Thoracic aorta (tissue), 2 donors: ENCODE data around the gene DMWD. TPM values are rescaled to one million over a fixed set of nuclear protein-coding genes. Genes with fewer than 3 reads are reported as not detected.

Source experiments
- ATAC-seq: fragments of 150-250 bp; one replicate; pipeline ENCODE4 v1.8.0; 2017; ENCODE audit warnings: low read depth; ENCODE audit not compliant: insufficient number of reproducible peaks, low FRiP score
- DNase-seq: peaks from one replicate; pipeline ENCODE4 v3.0.0-alpha.2; 2020; ENCODE audit warnings: low spot score
- H3K27ac ChIP-seq, 2 donors: fragments of 200-600 bp; sonication (generic); 1 replicate in 1 of 2; 2 replicates in 1 of 2; pipeline ENCODE4 v1.5.1; 2016; ENCODE audit warnings: mild to moderate bottlenecking in 2 of 2, moderate library complexity in 2 of 2
- H3K27me3 ChIP-seq: fragments of 200-600 bp; sonication (generic); replicated peaks from 2 replicates; pipeline ENCODE4 v1.6.0; 2016; ENCODE audit warnings: mild to moderate bottlenecking; ENCODE audit not compliant: insufficient read depth
- H3K36me3 ChIP-seq: fragments of 200-600 bp; sonication (generic); one replicate; pipeline ENCODE4 v1.5.1; 2016
- H3K4me1 ChIP-seq, 2 donors: fragments of 200-600 bp; sonication (generic); 1 replicate in 1 of 2; 2 replicates in 1 of 2; pipeline versions ENCODE4 v1.5.1 to v1.6.0; 2016; ENCODE audit warnings: low read depth in 2 of 2, mild to moderate bottlenecking in 1 of 2; ENCODE audit not compliant: control insufficient read depth in 1 of 2
- H3K4me3 ChIP-seq: fragments of 200-600 bp; sonication (generic); 2 replicates; pipeline ENCODE4 v1.5.1; 2016; ENCODE audit warnings: mild to moderate bottlenecking
- H3K9me3 ChIP-seq: fragments of 200-600 bp; sonication (generic); 2 replicates; pipeline ENCODE4 v1.5.1; 2016
- CTCF ChIP-seq: fragments of 200-600 bp; sonication (generic); IDR thresholded peaks from one replicate; pipeline ENCODE4 v1.5.1; 2019; ENCODE audit warnings: antibody characterized with exemption
- total RNA-seq, 2 donors: library from RNA; depleted of rRNA; stranded (reverse); fragments of >200 nt; gene quantifications; one replicate each; pipeline versions ENCODE4 v1.1.0 to v1.2.3, GENCODE V29; 2016

DMWD gene
- total RNA-seq, 2 donors from 2014 or later: 79.1 to 91.1 TPM

- H3K36me3 ChIP-seq: peaks cover 21% of the 10 kb centered on the region
- peaks cover 24 to 38% of the 10 kb centered on the region in 2 donors for H3K4me1 ChIP-seq
- no peaks in the 10 kb centered on the region for H3K27me3 ChIP-seq
- H3K27ac ChIP-seq: peak within 1 kb of the TSS; percentile 94 to 98
- ATAC-seq: peak; percentile 62
- peak; percentile 88 for DNase-seq
- TF ChIP-seq CTCF: no peak
- no peaks in the 10 kb centered on the region for H3K9me3 ChIP-seq
- H3K4me3 ChIP-seq: peak within 1 kb of the TSS; percentile 98
These were observed 23.5 kb downstream of the DMWD start, which contains the start of gene SIX5 for GRCh38 chr19:45768984-45769782. TSS of gene SIX5 (minus strand) at chr19:45769252. CDS start at chr19:45768844, 408 bp downstream.

- Histone ChIP-seq H3K27me3 (no peaks in the 10 kb centered on the region), H3K4me3 (peak overlapping the region; percentile 98), H3K9me3 (no peaks in the 10 kb centered on the region), H3K4me1 (peaks cover 30 to 44% of the 10 kb centered on the region in 2 donors), H3K36me3 (peaks cover 21% of the 10 kb centered on the region), H3K27ac (peak overlapping the region; percentile 94 to 98)
- no peak for TF ChIP-seq CTCF
- no peak for ATAC-seq
- no peak for DNase-seq
These were observed 24.0 kb downstream of the DMWD start for GRCh38 chr19:45768655-45768983.

GRCh38 chr19:45767881-45768654 lies 24.6 kb downstream of the DMWD start:
- Histone ChIP-seq H3K4me1 (peaks cover 31 to 49% of the 10 kb centered on the region in 2 donors), H3K4me3 (peak overlapping the region; percentile 98), H3K27ac (peak overlapping the region; percentile 94 to 98), H3K36me3 (peaks cover 17% of the 10 kb centered on the region), H3K27me3 (no peaks in the 10 kb centered on the region), H3K9me3 (no peaks in the 10 kb centered on the region)
- TF ChIP-seq CTCF: no peak
- ATAC-seq (no peak), DNase-seq (no peak)

- peaks cover 31 to 50% of the 10 kb centered on the region in 2 donors for H3K4me1 ChIP-seq
- no peaks in the 10 kb centered on the region for H3K9me3 ChIP-seq
- TF ChIP-seq CTCF: no peak
- peak overlapping the region; percentile 94 to 98 for H3K27ac ChIP-seq
- DNase-seq: no peak
- H3K4me3 ChIP-seq: peak overlapping the region; percentile 98
- ATAC-seq: no peak
- no peaks in the 10 kb centered on the region for H3K27me3 ChIP-seq
- peaks cover 11% of the 10 kb centered on the region for H3K36me3 ChIP-seq
These were observed 25.2 kb downstream of the DMWD start for GRCh38 chr19:45767410-45767880.

- Histone ChIP-seq H3K4me1 (peaks cover 31 to 50% of the 10 kb centered on the region in 2 donors), H3K27me3 (no peaks in the 10 kb centered on the region), H3K9me3 (no peaks in the 10 kb centered on the region), H3K36me3 (peaks cover 9% of the 10 kb centered on the region), H3K27ac (peak overlapping the region; percentile 94 to 98), H3K4me3 (peak overlapping the region; percentile 98)
- DNase-seq: no peak
- ATAC-seq: no peak
- TF ChIP-seq CTCF: no peak
These were observed 25.7 kb downstream of the DMWD start for GRCh38 chr19:45766869-45767346.
